Measurements from ENCODE around the gene ITPKC.

ITPKC gene

GRCh38 chr19:40682431-40682964, 34.4 kb upstream of the ITPKC start:
- no peak overlapping the region for H3K4me2 ChIP-seq
- no peak for TF ChIP-seq Cebpa-rat (IDR thresholded peaks at IDR 0.05)
- no peaks in the 10 kb centered on the region for H4K20me1 ChIP-seq
- H3K36me3 ChIP-seq, result peaks cover 89% of the 10 kb centered on the region
- H3K9me3 ChIP-seq, result no peaks in the 10 kb centered on the region
- H3K9ac ChIP-seq, result no peak overlapping the region
- H3K27ac ChIP-seq, result no peak overlapping the region
- no peak overlapping the region for H3K4me3 ChIP-seq
- H3K4me1 ChIP-seq, result no peaks in the 10 kb centered on the region
- H3K27me3 ChIP-seq, result no peaks in the 10 kb centered on the region

- H3K27me3 ChIP-seq, result no peaks in the 10 kb centered on the region
- no peaks in the 10 kb centered on the region for H3K9me3 ChIP-seq
- H3K36me3 ChIP-seq, result peaks cover 79% of the 10 kb centered on the region
- no peak for TF ChIP-seq Cebpa-rat (IDR thresholded peaks at IDR 0.05)
- H3K4me1 ChIP-seq, result peaks cover 4% of the 10 kb centered on the region; the same call in 1 of the 2 replicates
- no peak overlapping the region for H3K4me2 ChIP-seq
- no peaks in the 10 kb centered on the region for H4K20me1 ChIP-seq
- H3K4me3 ChIP-seq, result no peak overlapping the region
- no peak overlapping the region for H3K9ac ChIP-seq
- H3K27ac ChIP-seq, result no peak overlapping the region
Observed at GRCh38 chr19:40683437-40683836, 33.5 kb upstream of the ITPKC start.

GRCh38 chr19:40684280-40684679, 32.6 kb upstream of the ITPKC start:
- H3K27ac ChIP-seq, result no peak overlapping the region
- H3K36me3 ChIP-seq, result peaks cover 71% of the 10 kb centered on the region
- no peak for TF ChIP-seq Cebpa-rat (IDR thresholded peaks at IDR 0.05)
- H3K27me3 ChIP-seq, result no peaks in the 10 kb centered on the region
- H3K4me3 ChIP-seq, result no peak overlapping the region
- peaks cover 12% of the 10 kb centered on the region for H3K4me1 ChIP-seq
- no peak overlapping the region for H3K9ac ChIP-seq
- no peaks in the 10 kb centered on the region for H3K9me3 ChIP-seq
- no peaks in the 10 kb centered on the region for H4K20me1 ChIP-seq
- no peak overlapping the region for H3K4me2 ChIP-seq

GRCh38 chr19:40685016-40685526, 31.8 kb upstream of the ITPKC start:
- Histone ChIP-seq H4K20me1 (no peaks in the 10 kb centered on the region), H3K27me3 (no peaks in the 10 kb centered on the region), H3K4me2 (no peak overlapping the region), H3K27ac (no peak overlapping the region), H3K9ac (no peak overlapping the region), H3K4me3 (no peak overlapping the region), H3K9me3 (no peaks in the 10 kb centered on the region), H3K4me1 (peaks cover 20% of the 10 kb centered on the region), H3K36me3 (peaks cover 66% of the 10 kb centered on the region)
- no peak for TF ChIP-seq Cebpa-rat (IDR thresholded peaks at IDR 0.05)

- Histone ChIP-seq H3K27me3 (no peaks in the 10 kb centered on the region), H3K27ac (no peak overlapping the region), H3K9me3 (no peaks in the 10 kb centered on the region), H4K20me1 (no peaks in the 10 kb centered on the region), H3K4me1 (peaks cover 22% of the 10 kb centered on the region), H3K9ac (no peak overlapping the region), H3K36me3 (peaks cover 61% of the 10 kb centered on the region), H3K4me2 (no peak overlapping the region), H3K4me3 (no peak overlapping the region)
- no peak for TF ChIP-seq Cebpa-rat (IDR thresholded peaks at IDR 0.05)
Observed at GRCh38 chr19:40685563-40685962, 31.3 kb upstream of the ITPKC start.

GRCh38 chr19:40686882-40687524, 29.9 kb upstream of the ITPKC start:
- Histone ChIP-seq H3K36me3 (peaks cover 48% of the 10 kb centered on the region), H3K4me2 (no peak overlapping the region), H3K27ac (no peak overlapping the region)

GRCh38 chr19:40687525-40688016, 29.3 kb upstream of the ITPKC start:
- Histone ChIP-seq H3K36me3 (peaks cover 47% of the 10 kb centered on the region), H3K4me1 (peaks cover 36% of the 10 kb centered on the region), H3K9ac (no peak overlapping the region), H3K9me3 (no peaks in the 10 kb centered on the region), H3K4me2 (no peak overlapping the region), H4K20me1 (no peaks in the 10 kb centered on the region), H3K27ac (no peak overlapping the region), H3K4me3 (no peak overlapping the region), H3K27me3 (no peaks in the 10 kb centered on the region)
- no peak for TF ChIP-seq Cebpa-rat (IDR thresholded peaks at IDR 0.05)

More at GRCh38 chr19:40686882-40687524, 29.9 kb upstream of the ITPKC start:
- Histone ChIP-seq H3K4me1 (peaks cover 34% of the 10 kb centered on the region), H4K20me1 (no peaks in the 10 kb centered on the region), H3K9me3 (no peaks in the 10 kb centered on the region), H3K9ac (no peak overlapping the region), H3K4me3 (no peak overlapping the region), H3K27me3 (no peaks in the 10 kb centered on the region)
- no peak for TF ChIP-seq Cebpa-rat (IDR thresholded peaks at IDR 0.05)

GRCh38 chr19:40688309-40688708, 28.6 kb upstream of the ITPKC start:
- TF ChIP-seq Cebpa-rat (IDR thresholded peaks at IDR 0.05), result no peak
- no peak overlapping the region for H3K9ac ChIP-seq
- H3K9me3 ChIP-seq, result no peaks in the 10 kb centered on the region
- H3K27me3 ChIP-seq, result no peaks in the 10 kb centered on the region
- H3K36me3 ChIP-seq, result peaks cover 47% of the 10 kb centered on the region
- no peak overlapping the region for H3K4me2 ChIP-seq
- no peak overlapping the region for H3K27ac ChIP-seq
- no peak overlapping the region for H3K4me3 ChIP-seq
- no peaks in the 10 kb centered on the region for H4K20me1 ChIP-seq
- peaks cover 36% of the 10 kb centered on the region for H3K4me1 ChIP-seq

GRCh38 chr19:40688987-40689338, 27.9 kb upstream of the ITPKC start:
- peak overlapping the region; percentile 98 for H3K4me2 ChIP-seq
- H3K27me3 ChIP-seq, result no peaks in the 10 kb centered on the region
- peaks cover 45% of the 10 kb centered on the region for H3K36me3 ChIP-seq
- H4K20me1 ChIP-seq, result no peaks in the 10 kb centered on the region
- no peak overlapping the region for H3K27ac ChIP-seq
- TF ChIP-seq Cebpa-rat (IDR thresholded peaks at IDR 0.05), result no peak
- H3K4me3 ChIP-seq, result peak overlapping the region; percentile 77
- peaks cover 36% of the 10 kb centered on the region for H3K4me1 ChIP-seq
- H3K9ac ChIP-seq, result peak overlapping the region; percentile 81
- H3K9me3 ChIP-seq, result no peaks in the 10 kb centered on the region

GRCh38 chr19:40689339-40690049, 27.4 kb upstream of the ITPKC start:
- H3K4me1 ChIP-seq, result peaks cover 36% of the 10 kb centered on the region
- no peak for TF ChIP-seq Cebpa-rat (IDR thresholded peaks at IDR 0.05)
- peaks cover 45% of the 10 kb centered on the region for H3K36me3 ChIP-seq
- peak overlapping the region; percentile 75 for H3K27ac ChIP-seq
- H3K27me3 ChIP-seq, result no peaks in the 10 kb centered on the region
- H3K4me3 ChIP-seq, result peak overlapping the region; percentile 77
- H4K20me1 ChIP-seq, result no peaks in the 10 kb centered on the region
- H3K4me2 ChIP-seq, result peak overlapping the region; percentile 98
- H3K9ac ChIP-seq, result peak overlapping the region; percentile 81
- no peaks in the 10 kb centered on the region for H3K9me3 ChIP-seq

Measured in BLaER1 (cell line).